ENCODE measurements around the gene TRAF2. TPM values are rescaled to one million over a fixed set of nuclear protein-coding genes. Genes with fewer than 3 reads are reported as not detected.

TRAF2 gene
- total RNA-seq, 1 experiment from 2014 or later, result 6.3 TPM

DNA sequence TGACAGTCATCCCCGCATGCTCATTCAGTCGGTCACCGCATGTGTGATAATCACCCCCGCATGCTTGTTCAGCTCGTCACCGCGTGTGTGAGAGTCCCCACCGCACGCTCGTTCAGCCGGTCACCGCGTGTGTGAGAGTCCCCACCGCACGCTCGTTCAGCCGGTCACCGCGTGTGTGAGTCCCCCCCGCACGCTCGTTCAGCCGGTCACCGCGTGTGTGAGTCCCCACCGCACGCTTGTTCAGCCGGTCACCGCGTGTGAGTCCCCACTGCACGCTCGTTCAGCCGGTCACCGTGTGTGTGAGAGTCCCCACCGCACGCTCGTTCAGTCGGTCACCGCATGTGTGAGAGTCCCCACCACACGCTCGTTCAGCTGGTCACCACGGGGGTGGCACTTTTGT is 3.5 kb downstream of the TRAF2 start:
- Histone ChIP-seq H3K4me1 (ENCODE audit: low read length) (peaks cover 20% of the 10 kb centered on the region), H3K9me3 (ENCODE audit: low read length) (no peaks in the 10 kb centered on the region), H4K20me1 (ENCODE audit: insufficient read depth, low read depth, low read length) (peaks cover 12% of the 10 kb centered on the region), H2AFZ (ENCODE audit: low read length) (no peak overlapping the region), H3K36me3 (ENCODE audit: insufficient read depth, low read length) (peaks cover 4% of the 10 kb centered on the region; the same call in 1 of the 2 replicates), H3K9me2 (replicated peaks; ENCODE audit: insufficient read depth, low read length) (no peaks in the 10 kb centered on the region), H3K9ac (ENCODE audit: low read length) (no peak overlapping the region), H3K27me3 (ENCODE audit: low read length) (no peaks in the 10 kb centered on the region), H3K4me2 (ENCODE audit: low read depth, low read length, poor library complexity, severe bottlenecking) (no peak overlapping the region), H3K79me2 (ENCODE audit: low read length) (peaks cover 76% of the 10 kb centered on the region), H3K4me3 (ENCODE audit: low read length) (no peak overlapping the region), H3K27ac (ENCODE audit: low read length) (no peak overlapping the region)
- DNase-seq, result no peak

DNA sequence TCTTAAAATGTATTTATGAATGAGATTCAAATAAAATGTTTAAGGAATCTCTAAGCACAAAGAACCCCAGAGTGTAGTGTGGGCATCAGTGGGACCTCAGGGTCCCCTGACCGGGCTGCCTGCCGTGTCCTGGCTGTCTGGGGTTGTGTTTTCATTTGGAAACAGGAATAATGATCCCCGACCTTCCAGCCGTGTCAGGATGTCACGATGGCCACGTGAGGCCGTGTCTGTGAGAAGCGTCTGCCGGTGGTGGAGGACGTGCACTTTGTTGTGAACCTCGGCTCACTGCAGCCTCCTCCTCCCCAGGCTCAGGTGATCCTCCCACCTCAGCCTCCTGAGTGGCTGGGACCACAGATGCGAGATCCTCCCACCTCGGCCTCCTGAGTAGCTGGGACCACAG is 4.3 kb downstream of the TRAF2 start:
- no peak overlapping the region for H3K4me3 ChIP-seq (ENCODE audit: low read length)
- H3K9me2 ChIP-seq (replicated peaks; ENCODE audit: insufficient read depth, low read length), result no peaks in the 10 kb centered on the region
- H3K79me2 ChIP-seq (ENCODE audit: low read length), result peaks cover 84% of the 10 kb centered on the region
- H3K36me3 ChIP-seq (ENCODE audit: insufficient read depth, low read length), result peaks cover 4% of the 10 kb centered on the region; the same call in 1 of the 2 replicates
- no peak for DNase-seq
- no peak overlapping the region for H3K4me2 ChIP-seq (ENCODE audit: low read depth, low read length, poor library complexity, severe bottlenecking)
- no peak overlapping the region for H3K9ac ChIP-seq (ENCODE audit: low read length)
- no peak overlapping the region for H2AFZ ChIP-seq (ENCODE audit: low read length)
- H3K27me3 ChIP-seq (ENCODE audit: low read length), result no peaks in the 10 kb centered on the region
- no peaks in the 10 kb centered on the region for H3K9me3 ChIP-seq (ENCODE audit: low read length)
- H4K20me1 ChIP-seq (ENCODE audit: insufficient read depth, low read depth, low read length), result peaks cover 12% of the 10 kb centered on the region
- H3K27ac ChIP-seq (ENCODE audit: low read length), result no peak overlapping the region
- peaks cover 12% of the 10 kb centered on the region for H3K4me1 ChIP-seq (ENCODE audit: low read length)

DNA sequence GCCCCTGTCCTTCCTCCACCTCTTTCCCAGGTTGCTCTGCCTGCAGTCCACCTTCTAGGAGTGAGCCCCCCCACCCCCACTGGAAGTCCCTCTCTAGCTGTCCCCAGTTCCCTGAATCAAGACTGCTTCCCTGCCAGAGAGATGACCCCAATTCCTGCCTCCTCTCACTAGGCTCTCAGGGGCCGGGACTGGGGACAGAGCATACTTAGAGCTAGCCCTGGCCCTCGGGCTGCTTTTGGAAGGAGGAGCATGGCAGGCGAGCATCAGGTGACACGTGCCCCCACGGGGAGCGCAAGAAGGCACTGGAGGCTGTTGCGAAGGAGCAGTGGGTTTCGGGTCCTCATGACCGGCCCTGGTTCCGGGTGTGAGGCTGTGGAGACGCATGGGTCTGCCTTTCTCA is 9.7 kb downstream of the TRAF2 start:
- DNase-seq, result no peak
- no peak overlapping the region for H3K27ac ChIP-seq (ENCODE audit: low read length)
- H3K36me3 ChIP-seq (ENCODE audit: insufficient read depth, low read length), result peaks cover 15% of the 10 kb centered on the region
- no peaks in the 10 kb centered on the region for H3K4me1 ChIP-seq (ENCODE audit: low read length)
- H3K79me2 ChIP-seq (ENCODE audit: low read length), result peaks cover 57% of the 10 kb centered on the region
- H3K27me3 ChIP-seq (ENCODE audit: low read length), result no peaks in the 10 kb centered on the region
- H2AFZ ChIP-seq (ENCODE audit: low read length), result no peak overlapping the region
- H3K9me3 ChIP-seq (ENCODE audit: low read length), result no peaks in the 10 kb centered on the region
- no peak overlapping the region for H3K9ac ChIP-seq (ENCODE audit: low read length)
- no peak overlapping the region for H3K4me3 ChIP-seq (ENCODE audit: low read length)
- no peaks in the 10 kb centered on the region for H3K9me2 ChIP-seq (replicated peaks; ENCODE audit: insufficient read depth, low read length)
- no peak overlapping the region for H3K4me2 ChIP-seq (ENCODE audit: low read depth, low read length, poor library complexity, severe bottlenecking)
- H4K20me1 ChIP-seq (ENCODE audit: insufficient read depth, low read depth, low read length), result no peaks in the 10 kb centered on the region; the same call in 1 of the 2 replicates

DNA sequence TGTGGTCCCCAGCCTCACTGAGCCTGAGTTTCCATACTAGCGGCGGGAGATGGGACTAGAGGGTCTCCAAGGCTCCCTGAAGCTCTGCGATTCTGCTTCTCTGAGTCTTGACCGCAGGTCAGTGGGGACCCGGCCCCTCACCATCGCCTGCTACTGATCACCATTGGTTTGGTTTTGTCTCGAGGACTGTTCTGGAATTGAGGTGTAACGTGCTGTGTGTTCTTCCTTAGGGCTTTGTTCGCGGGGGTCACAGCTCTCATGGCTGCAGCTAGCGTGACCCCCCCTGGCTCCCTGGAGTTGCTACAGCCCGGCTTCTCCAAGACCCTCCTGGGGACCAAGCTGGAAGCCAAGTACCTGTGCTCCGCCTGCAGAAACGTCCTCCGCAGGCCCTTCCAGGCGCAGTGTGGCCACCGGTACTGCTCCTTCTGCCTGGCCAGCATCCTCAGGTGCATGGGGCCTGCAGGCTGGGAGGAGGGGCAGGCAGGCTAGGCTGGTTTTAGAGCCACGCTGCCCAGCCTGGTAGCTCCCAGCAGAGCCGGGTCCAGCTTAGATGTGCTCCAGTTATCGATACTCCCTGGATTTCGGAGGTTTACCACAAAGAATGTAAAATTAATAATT is 12.3 kb downstream of the TRAF2 start:
- Histone ChIP-seq H3K4me3 (ENCODE audit: low read length) (no peak overlapping the region), H3K9me3 (ENCODE audit: low read length) (no peaks in the 10 kb centered on the region), H3K9me2 (replicated peaks; ENCODE audit: insufficient read depth, low read length) (no peaks in the 10 kb centered on the region), H3K36me3 (ENCODE audit: insufficient read depth, low read length) (peaks cover 31% of the 10 kb centered on the region), H3K79me2 (ENCODE audit: low read length) (peaks cover 36% of the 10 kb centered on the region), H3K27me3 (ENCODE audit: low read length) (no peaks in the 10 kb centered on the region), H3K4me1 (ENCODE audit: low read length) (no peaks in the 10 kb centered on the region), H2AFZ (ENCODE audit: low read length) (no peak overlapping the region), H3K27ac (ENCODE audit: low read length) (no peak overlapping the region), H3K4me2 (ENCODE audit: low read depth, low read length, poor library complexity, severe bottlenecking) (no peak overlapping the region), H4K20me1 (ENCODE audit: insufficient read depth, low read depth, low read length) (no peaks in the 10 kb centered on the region; the same call in 1 of the 2 replicates), H3K9ac (ENCODE audit: low read length) (no peak overlapping the region)
- DNase-seq, result no peak

DNA sequence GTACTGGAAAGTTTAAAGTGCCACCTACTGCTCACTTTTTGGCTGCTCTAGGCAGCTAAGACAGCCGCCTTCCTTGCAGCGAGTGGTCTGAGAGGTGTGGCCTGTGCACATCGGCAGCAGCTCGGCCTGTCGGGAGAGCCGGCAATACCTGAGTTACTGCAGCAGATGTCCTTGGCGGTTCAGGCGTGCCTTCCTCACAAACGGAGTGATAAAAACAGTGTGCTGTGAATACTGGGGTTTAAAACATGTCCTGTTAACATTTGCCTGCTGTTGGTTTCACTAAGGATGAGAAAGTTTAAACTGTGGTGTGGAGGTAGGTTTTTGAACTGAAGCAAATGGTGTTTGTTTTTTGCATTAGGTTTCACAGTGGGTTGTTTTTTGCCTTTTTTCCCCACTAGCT is 12.9 kb downstream of the TRAF2 start:
- no peak overlapping the region for H3K9ac ChIP-seq (ENCODE audit: low read length)
- H3K4me1 ChIP-seq (ENCODE audit: low read length), result no peaks in the 10 kb centered on the region
- H3K4me3 ChIP-seq (ENCODE audit: low read length), result no peak overlapping the region
- no peaks in the 10 kb centered on the region for H3K9me3 ChIP-seq (ENCODE audit: low read length)
- H3K27ac ChIP-seq (ENCODE audit: low read length), result no peak overlapping the region
- peaks cover 33% of the 10 kb centered on the region for H3K79me2 ChIP-seq (ENCODE audit: low read length)
- no peaks in the 10 kb centered on the region for H3K27me3 ChIP-seq (ENCODE audit: low read length)
- H4K20me1 ChIP-seq (ENCODE audit: insufficient read depth, low read depth, low read length), result no peaks in the 10 kb centered on the region; the same call in 1 of the 2 replicates
- no peaks in the 10 kb centered on the region for H3K9me2 ChIP-seq (replicated peaks; ENCODE audit: insufficient read depth, low read length)
- no peak for DNase-seq
- peaks cover 31% of the 10 kb centered on the region for H3K36me3 ChIP-seq (ENCODE audit: insufficient read depth, low read length)
- no peak overlapping the region for H2AFZ ChIP-seq (ENCODE audit: low read length)
- no peak overlapping the region for H3K4me2 ChIP-seq (ENCODE audit: low read depth, low read length, poor library complexity, severe bottlenecking)

DNA sequence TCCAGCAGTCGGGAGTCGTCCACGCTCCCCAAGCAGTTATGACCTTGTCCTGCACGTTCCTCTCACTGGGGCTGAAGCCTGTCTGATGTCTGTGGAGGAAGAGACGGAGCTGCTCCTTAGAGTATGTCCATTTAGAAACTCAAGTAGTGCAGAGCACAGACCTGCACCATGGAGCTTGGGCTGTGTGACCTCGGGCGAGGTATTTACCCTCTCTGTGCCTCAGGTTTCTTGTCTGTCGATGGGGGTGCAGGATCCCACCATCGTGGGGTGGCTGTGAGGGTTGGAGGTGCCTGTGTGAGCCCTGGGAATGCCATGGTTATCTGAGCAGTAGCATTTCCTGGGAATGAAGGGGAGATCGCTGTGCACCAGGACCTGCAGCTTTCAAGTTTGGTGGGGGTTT is 14.2 kb downstream of the TRAF2 start:
- Histone ChIP-seq H3K9me2 (replicated peaks; ENCODE audit: insufficient read depth, low read length) (no peaks in the 10 kb centered on the region), H3K4me1 (ENCODE audit: low read length) (no peaks in the 10 kb centered on the region), H3K9ac (ENCODE audit: low read length) (no peak overlapping the region), H3K4me3 (ENCODE audit: low read length) (no peak overlapping the region), H4K20me1 (ENCODE audit: insufficient read depth, low read depth, low read length) (no peaks in the 10 kb centered on the region; the same call in 1 of the 2 replicates), H3K36me3 (ENCODE audit: insufficient read depth, low read length) (peaks cover 41% of the 10 kb centered on the region), H2AFZ (ENCODE audit: low read length) (no peak overlapping the region), H3K79me2 (ENCODE audit: low read length) (peaks cover 23% of the 10 kb centered on the region), H3K4me2 (ENCODE audit: low read depth, low read length, poor library complexity, severe bottlenecking) (no peak overlapping the region), H3K9me3 (ENCODE audit: low read length) (no peaks in the 10 kb centered on the region), H3K27me3 (ENCODE audit: low read length) (no peaks in the 10 kb centered on the region), H3K27ac (ENCODE audit: low read length) (no peak overlapping the region)
- DNase-seq, result no peak

DNA sequence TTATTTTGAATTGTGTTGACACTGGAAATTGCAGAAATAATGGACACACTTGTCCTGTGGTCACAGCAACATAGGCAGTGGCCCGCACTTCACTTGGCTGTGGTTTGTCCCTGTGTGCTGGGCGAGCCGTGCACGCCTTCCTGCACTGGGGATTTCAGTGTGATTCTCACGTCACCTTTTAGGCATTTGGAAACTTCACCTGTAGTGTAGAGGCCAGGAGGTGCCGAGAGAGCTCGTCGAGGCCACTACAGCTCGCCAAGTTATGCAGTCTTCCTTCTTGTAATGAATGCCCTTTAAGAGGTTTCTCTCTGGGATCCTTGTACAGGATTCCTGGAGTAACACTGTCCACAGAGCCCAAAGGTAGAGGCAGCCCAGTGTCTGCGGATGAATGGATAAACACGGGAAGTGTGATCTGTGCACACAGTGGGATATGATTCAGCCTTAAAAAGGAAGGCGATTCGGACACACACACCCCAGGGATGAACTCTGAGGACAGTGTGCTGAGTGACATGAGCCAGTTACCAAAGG is 14.7 kb downstream of the TRAF2 start:
- Histone ChIP-seq H3K4me3 (ENCODE audit: low read length) (no peak overlapping the region), H3K9me2 (replicated peaks; ENCODE audit: insufficient read depth, low read length) (no peaks in the 10 kb centered on the region), H4K20me1 (ENCODE audit: insufficient read depth, low read depth, low read length) (no peaks in the 10 kb centered on the region; the same call in 1 of the 2 replicates), H3K9ac (ENCODE audit: low read length) (no peak overlapping the region), H3K79me2 (ENCODE audit: low read length) (peaks cover 18% of the 10 kb centered on the region), H2AFZ (ENCODE audit: low read length) (no peak overlapping the region), H3K27ac (ENCODE audit: low read length) (no peak overlapping the region), H3K4me2 (ENCODE audit: low read depth, low read length, poor library complexity, severe bottlenecking) (no peak overlapping the region), H3K27me3 (ENCODE audit: low read length) (no peaks in the 10 kb centered on the region), H3K36me3 (ENCODE audit: insufficient read depth, low read length) (peaks cover 42% of the 10 kb centered on the region), H3K9me3 (ENCODE audit: low read length) (no peaks in the 10 kb centered on the region), H3K4me1 (ENCODE audit: low read length) (no peaks in the 10 kb centered on the region)
- no peak for DNase-seq

DNA sequence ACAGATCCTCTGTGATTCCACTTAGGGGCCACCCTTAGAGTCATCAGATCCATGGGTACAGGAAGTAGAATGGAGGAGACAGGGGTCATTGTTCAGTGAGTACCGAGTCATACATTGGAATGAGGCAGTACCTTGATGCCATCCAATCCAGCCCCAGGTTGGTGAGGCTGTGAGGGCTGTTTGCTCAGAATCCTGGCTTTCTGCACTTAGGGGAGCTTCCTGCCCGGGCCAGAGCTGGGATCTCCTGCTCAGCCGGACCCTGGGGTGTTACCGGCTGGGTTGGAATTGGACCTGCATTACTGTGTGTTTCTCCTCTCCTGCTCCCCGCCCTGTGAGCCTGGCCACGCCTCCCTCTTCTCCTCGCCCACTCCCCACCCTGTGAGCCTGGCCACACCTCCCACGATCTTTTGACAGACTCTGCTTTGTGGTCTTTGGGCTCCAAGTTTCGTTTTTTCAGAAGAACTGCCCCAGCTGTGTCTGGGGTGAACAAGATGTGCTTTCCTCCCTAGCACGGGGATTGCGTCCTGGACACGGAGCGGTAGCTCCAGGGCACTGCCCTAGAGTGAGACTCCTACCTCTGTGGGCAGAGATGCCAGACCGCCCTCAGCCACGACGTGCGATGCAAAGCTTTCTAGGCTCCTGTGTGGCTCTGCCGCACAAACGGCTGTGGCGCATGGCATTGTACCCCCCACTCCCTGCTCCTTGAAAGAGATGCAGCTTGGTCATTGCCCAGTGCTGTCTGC is 15.4 kb downstream of the TRAF2 start:
- Histone ChIP-seq H3K9ac (ENCODE audit: low read length) (no peak overlapping the region), H3K9me2 (replicated peaks; ENCODE audit: insufficient read depth, low read length) (no peaks in the 10 kb centered on the region), H3K9me3 (ENCODE audit: low read length) (no peaks in the 10 kb centered on the region), H3K4me1 (ENCODE audit: low read length) (no peaks in the 10 kb centered on the region), H3K27ac (ENCODE audit: low read length) (no peak overlapping the region), H3K4me2 (ENCODE audit: low read depth, low read length, poor library complexity, severe bottlenecking) (no peak overlapping the region), H2AFZ (ENCODE audit: low read length) (no peak overlapping the region), H4K20me1 (ENCODE audit: insufficient read depth, low read depth, low read length) (no peaks in the 10 kb centered on the region; the same call in 1 of the 2 replicates), H3K27me3 (ENCODE audit: low read length) (no peaks in the 10 kb centered on the region), H3K36me3 (ENCODE audit: insufficient read depth, low read length) (peaks cover 42% of the 10 kb centered on the region), H3K4me3 (ENCODE audit: low read length) (no peak overlapping the region), H3K79me2 (ENCODE audit: low read length) (peaks cover 13% of the 10 kb centered on the region; the same call in 1 of the 2 replicates)
- DNase-seq, result no peak

All from Karpas-422 (cell line).